SU-DHL-6 (cell line): Measurements from ENCODE around the gene R3HDM2.

Experiments used
- H2AFZ ChIP-seq: fragments of 200-600 bp; sonication (generic); 2 replicates; pipeline ENCODE4 v1.6.1; 2014; ENCODE audit warnings: low read depth, mild to moderate bottlenecking, moderate library complexity, mixed read lengths, antibody characterized with exemption, low read length; ENCODE audit not compliant: severe bottlenecking
- H3F3A ChIP-seq: fragments of 200-600 bp; shearing (Covaris generic); 2 replicates; pipeline ENCODE4 v1.6.0; 2016; ENCODE audit warnings: antibody characterized with exemption, mild to moderate bottlenecking; ENCODE audit not compliant: insufficient read depth
- H3K27ac ChIP-seq: fragments of 200-600 bp; sonication (generic); 2 replicates; pipeline ENCODE4 v1.5.1; 2016; ENCODE audit warnings: low read depth, mild to moderate bottlenecking, low read length, moderate library complexity, mixed read lengths
- H3K27me3 ChIP-seq: fragments of 200-600 bp; sonication (generic), shearing (Covaris generic); 2 replicates; pipeline ENCODE4 v1.6.0; 2014; ENCODE audit warnings: mild to moderate bottlenecking, low read length
- H3K36me3 ChIP-seq: fragments of 200-600 bp; sonication (generic); 2 replicates; pipeline ENCODE4 v1.6.1; 2014; ENCODE audit warnings: mild to moderate bottlenecking, low read length, mixed read lengths
- H3K4me2 ChIP-seq: fragments of 300-600, 200-600 bp; shearing (Covaris generic), sonication (generic); 2 replicates; pipeline ENCODE4 v1.6.0; 2014; ENCODE audit warnings: low read length, low read depth, mild to moderate bottlenecking; ENCODE audit not compliant: poor library complexity, severe bottlenecking
- H3K4me3 ChIP-seq: fragments of 200-600 bp; sonication (generic); 2 replicates; pipeline ENCODE4 v1.5.1; 2014; ENCODE audit warnings: antibody characterized with exemption, low read length, mild to moderate bottlenecking, mixed read lengths; ENCODE audit not compliant: insufficient read depth, poor library complexity, severe bottlenecking
- H3K79me2 ChIP-seq: fragments of 200-600 bp; sonication (generic); 2 replicates; pipeline ENCODE4 v1.6.1; 2014; ENCODE audit warnings: mild to moderate bottlenecking, low read length, moderate library complexity; ENCODE audit not compliant: insufficient read depth
- H3K9ac ChIP-seq: fragments of 200-600 bp; sonication (generic); 2 replicates; pipeline ENCODE4 v1.7.0; 2014; ENCODE audit warnings: mild to moderate bottlenecking, low read length
- H3K9me2 ChIP-seq: fragments of 200-600 bp; sonication (generic); replicated peaks from 2 replicates; pipeline ENCODE4 v1.6.1; 2014; ENCODE audit warnings: low read length; ENCODE audit not compliant: insufficient read depth
- H3K9me3 ChIP-seq: fragments of 200-600 bp; sonication (generic); 2 replicates; pipeline ENCODE4 v1.6.1; 2014; ENCODE audit warnings: low read length, mixed read lengths; ENCODE audit not compliant: insufficient read depth
- H4K20me1 ChIP-seq: fragments of 200-600 bp; sonication (generic); 2 replicates; pipeline ENCODE4 v1.6.1; 2014; ENCODE audit warnings: low read depth, mild to moderate bottlenecking, antibody characterized with exemption, low read length, moderate library complexity, mixed read lengths
- CTCF ChIP-seq: fragments of 200-600 bp; sonication (generic); IDR thresholded peaks from one replicate; pipeline ENCODE4 v1.5.1; 2017; ENCODE audit warnings: antibody characterized with exemption, mild to moderate bottlenecking, low read length, moderate library complexity; ENCODE audit not compliant: insufficient read depth, poor library complexity, severe bottlenecking
- EZH2phosphoT487 ChIP-seq: fragments of 200-600 bp; sonication (generic), shearing (Covaris generic); conservative IDR thresholded peaks from 2 replicates; pipeline ENCODE4 v1.6.1; 2018; ENCODE audit warnings: mild to moderate bottlenecking, antibody characterized with exemption, low read length, moderate library complexity, mixed read lengths

R3HDM2 gene

GRCh38 chr12:57380300-57380699, 50.5 kb downstream of the R3HDM2 start:
- H3K27me3 ChIP-seq, result no peaks in the 10 kb centered on the region
- H3K9ac ChIP-seq, result no peak overlapping the region
- no peaks in the 10 kb centered on the region for H3K36me3 ChIP-seq
- no peak overlapping the region for H3K4me2 ChIP-seq
- H2AFZ ChIP-seq, result no peak overlapping the region
- no peaks in the 10 kb centered on the region for H3K9me3 ChIP-seq
- H3K4me3 ChIP-seq, result no peak overlapping the region
- 0 out of 2 replicates have a peak, but pooled peaks cover 5% of the 10 kb centered on the region for H3F3A ChIP-seq
- H3K27ac ChIP-seq, result no peak overlapping the region
- TF ChIP-seq EZH2phosphoT487 (no peak), CTCF (no peak)
- H3K79me2 ChIP-seq, result no peaks in the 10 kb centered on the region
- no peaks in the 10 kb centered on the region for H4K20me1 ChIP-seq
- H3K9me2 ChIP-seq, result no peaks in the 10 kb centered on the region

GRCh38 chr12:57377103-57377840, 53.6 kb downstream of the R3HDM2 start:
- no peak overlapping the region for H3K27ac ChIP-seq
- no peak overlapping the region for H3K4me3 ChIP-seq
- TF ChIP-seq CTCF, result no peak
- no peak for TF ChIP-seq EZH2phosphoT487
- no peaks in the 10 kb centered on the region for H3K9me2 ChIP-seq
- no peaks in the 10 kb centered on the region for H3K9me3 ChIP-seq
- no peaks in the 10 kb centered on the region for H3K79me2 ChIP-seq
- no peaks in the 10 kb centered on the region for H3K36me3 ChIP-seq
- H2AFZ ChIP-seq, result no peak overlapping the region
- H3F3A ChIP-seq, result 0 out of 2 replicates have a peak, but pooled peaks cover 5% of the 10 kb centered on the region
- H3K27me3 ChIP-seq, result no peaks in the 10 kb centered on the region
- H3K4me2 ChIP-seq, result no peak overlapping the region
- no peak overlapping the region for H3K9ac ChIP-seq
- no peaks in the 10 kb centered on the region for H4K20me1 ChIP-seq

GRCh38 chr12:57372233-57372632, 58.6 kb downstream of the R3HDM2 start:
- Histone ChIP-seq H3K4me3 (no peak overlapping the region), H3K79me2 (peaks cover 10% of the 10 kb centered on the region), H3K9me2 (no peaks in the 10 kb centered on the region), H3K4me2 (no peak overlapping the region), H3K27me3 (no peaks in the 10 kb centered on the region), H3K9me3 (no peaks in the 10 kb centered on the region), H4K20me1 (no peaks in the 10 kb centered on the region), H2AFZ (no peak overlapping the region), H3K27ac (no peak overlapping the region), H3F3A (no peaks in the 10 kb centered on the region), H3K36me3 (peaks cover 2% of the 10 kb centered on the region; the same call in 1 of the 2 replicates), H3K9ac (no peak overlapping the region)
- no peak for TF ChIP-seq EZH2phosphoT487

- H3K4me2 ChIP-seq, result no peak overlapping the region
- H3K79me2 ChIP-seq, result peaks cover 10% of the 10 kb centered on the region
- no peaks in the 10 kb centered on the region for H4K20me1 ChIP-seq
- H3K27me3 ChIP-seq, result no peaks in the 10 kb centered on the region
- H3K9me3 ChIP-seq, result no peaks in the 10 kb centered on the region
- peaks cover 2% of the 10 kb centered on the region; the same call in 1 of the 2 replicates for H3K36me3 ChIP-seq
- H3K4me3 ChIP-seq, result no peak overlapping the region
- TF ChIP-seq CTCF, result no peak
- no peak for TF ChIP-seq EZH2phosphoT487
- no peak overlapping the region for H3K9ac ChIP-seq
- no peak overlapping the region for H2AFZ ChIP-seq
- H3F3A ChIP-seq, result no peaks in the 10 kb centered on the region
- H3K9me2 ChIP-seq, result no peaks in the 10 kb centered on the region
- no peak overlapping the region for H3K27ac ChIP-seq
Observed at GRCh38 chr12:57370696-57371095, 60.1 kb downstream of the R3HDM2 start.
